ENCODE data around the gene IVNS1ABP.
"Not testable (repeated sequence)": the region's sequence is repeated elsewhere in the genome, so short reads cannot be mapped to it uniquely, and the experiment has no call there.

IVNS1ABP gene

GRCh38 chr1:185328255-185328654 lies 11.2 kb upstream of the IVNS1ABP start:
- no peak for DNase-seq

DNA sequence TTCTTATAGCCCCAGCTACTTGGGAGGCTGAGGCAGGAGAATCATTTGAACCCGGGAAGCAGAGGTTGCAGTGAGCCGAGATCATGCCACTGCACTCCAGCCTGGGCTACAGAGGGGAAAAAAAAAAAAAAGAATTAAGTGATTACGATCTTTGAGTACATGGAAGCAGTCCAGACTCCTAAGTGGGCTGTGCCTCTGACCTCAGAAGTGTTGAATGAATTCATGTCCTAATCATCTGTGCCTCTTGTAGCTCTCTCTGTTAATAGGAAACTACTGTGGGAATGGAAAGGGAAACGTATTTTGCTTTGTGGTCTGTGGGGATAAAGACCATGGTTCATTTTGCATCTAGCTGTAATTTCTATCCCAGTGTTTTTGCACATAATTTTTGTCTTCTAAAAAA lies 8.4 kb upstream of the IVNS1ABP start:
- DNase-seq, result no peak

- DNase-seq, result no peak
Measured at GRCh38 chr1:185324118-185324517, 7.1 kb upstream of the IVNS1ABP start.

- no peak for DNase-seq
Measured at GRCh38 chr1:185322636-185323035, 5.6 kb upstream of the IVNS1ABP start.

- not testable (repeated sequence) for DNase-seq
Measured at GRCh38 chr1:185321653-185322221, 4.7 kb upstream of the IVNS1ABP start.

DNA sequence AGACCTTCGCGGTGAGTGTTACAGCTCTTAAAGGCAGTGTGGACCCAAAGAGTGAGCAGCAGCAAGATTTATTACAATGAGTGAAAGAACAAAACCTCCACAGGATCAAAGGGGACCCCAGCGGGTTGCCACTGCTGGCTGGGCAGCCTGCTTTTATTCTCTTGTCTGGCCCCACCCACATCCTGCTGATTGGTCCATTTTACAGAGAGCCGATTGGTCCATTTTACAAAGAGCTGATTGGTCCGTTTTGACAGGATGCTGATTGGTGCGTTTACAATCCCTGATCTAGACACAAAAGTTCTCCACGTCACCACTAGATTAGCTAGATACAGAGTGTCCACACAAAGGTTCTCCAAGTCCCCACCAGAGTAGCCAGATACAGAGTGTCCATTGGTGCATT lies 4.1 kb upstream of the IVNS1ABP start:
- DNase-seq, result not testable (repeated sequence)

- DNase-seq, result no peak
Measured at GRCh38 chr1:185319139-185319475, 2.1 kb upstream of the IVNS1ABP start.

- no peak for DNase-seq
Measured at GRCh38 chr1:185318431-185319138, 1.5 kb upstream of the IVNS1ABP start.

- peak; percentile 57 for DNase-seq
Measured at GRCh38 chr1:185317886-185318310, 855 bp upstream of the IVNS1ABP start.

DNA sequence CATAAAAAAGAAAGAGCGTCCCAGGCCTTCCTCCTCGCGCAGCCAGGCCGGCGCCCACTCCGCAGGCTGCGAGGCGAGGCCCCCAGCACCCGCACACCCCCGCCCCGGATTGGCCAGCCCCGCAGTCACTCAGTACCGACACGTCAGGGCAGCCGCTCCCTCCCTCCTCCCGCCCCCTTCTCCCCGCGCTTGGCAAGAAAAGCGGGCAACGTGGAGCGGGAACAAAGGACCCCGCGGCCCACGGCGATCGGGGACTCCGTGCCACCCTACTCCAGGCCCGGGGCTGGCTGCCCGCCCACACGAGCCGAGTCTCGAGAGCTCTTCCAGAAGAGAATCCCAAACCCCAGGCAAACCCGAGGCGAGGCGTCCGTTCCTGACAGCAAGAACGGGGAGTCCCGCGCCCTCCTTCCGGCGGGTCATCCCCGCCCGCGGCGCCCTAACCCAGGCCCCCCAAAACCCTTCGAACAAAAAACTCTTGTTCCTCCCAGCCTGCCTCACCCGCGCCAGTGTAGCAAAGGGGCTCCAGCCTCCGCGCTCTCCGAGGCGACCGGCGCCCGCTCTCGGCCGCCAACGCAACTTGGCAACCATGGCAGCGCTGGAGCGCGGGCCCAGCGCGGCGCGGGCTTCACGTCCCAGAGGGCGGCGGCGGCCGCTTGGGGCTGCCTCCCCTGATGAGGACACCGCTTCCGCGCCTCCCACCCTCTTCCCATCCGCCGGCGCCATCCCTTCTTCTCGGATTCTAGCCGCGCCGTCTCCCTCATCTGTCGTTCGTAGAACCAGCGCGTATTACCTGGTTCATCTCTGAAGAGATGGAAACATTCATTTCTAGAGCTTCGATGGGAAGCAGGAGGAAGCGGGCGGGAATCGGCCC lies 645 bp downstream of the IVNS1ABP start:
- DNase-seq, result peak; percentile 97

- DNase-seq, result no peak
Measured at GRCh38 chr1:185315445-185316071, 1.5 kb downstream of the IVNS1ABP start.

- no peak for DNase-seq
Measured at GRCh38 chr1:185314411-185314810, 2.6 kb downstream of the IVNS1ABP start.

- no peak for DNase-seq
Measured at GRCh38 chr1:185312361-185313138, 4.5 kb downstream of the IVNS1ABP start.

DNA sequence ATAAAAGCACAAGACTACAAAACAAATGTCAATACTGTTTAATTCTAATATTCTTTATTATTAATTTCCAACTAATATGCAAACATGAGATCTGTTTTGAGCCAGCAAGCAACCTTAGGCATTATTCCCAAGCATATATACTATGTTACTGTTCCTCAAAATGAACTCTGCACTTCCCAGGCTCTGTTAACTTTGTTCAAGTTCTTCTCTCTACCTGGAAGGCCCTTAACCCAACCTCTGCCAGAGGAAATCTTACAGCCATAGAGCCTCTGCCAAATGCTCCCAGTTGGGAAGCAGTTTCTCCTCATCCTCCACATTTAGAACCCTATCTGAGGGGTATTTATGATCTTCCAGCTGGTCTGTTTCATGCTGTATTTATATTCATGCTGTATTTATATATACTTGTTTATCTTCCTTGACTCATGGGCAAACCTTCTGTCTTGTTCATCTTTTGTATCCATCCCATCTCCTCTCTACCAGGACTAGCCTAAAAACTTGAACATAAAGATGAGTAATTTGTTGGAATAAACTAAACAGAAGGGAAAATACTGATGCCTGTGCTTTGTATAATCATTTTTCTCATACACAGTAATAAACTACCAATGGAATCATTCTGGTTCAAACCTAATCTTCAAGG lies 5.3 kb downstream of the IVNS1ABP start:
- DNase-seq, result no peak

DNA sequence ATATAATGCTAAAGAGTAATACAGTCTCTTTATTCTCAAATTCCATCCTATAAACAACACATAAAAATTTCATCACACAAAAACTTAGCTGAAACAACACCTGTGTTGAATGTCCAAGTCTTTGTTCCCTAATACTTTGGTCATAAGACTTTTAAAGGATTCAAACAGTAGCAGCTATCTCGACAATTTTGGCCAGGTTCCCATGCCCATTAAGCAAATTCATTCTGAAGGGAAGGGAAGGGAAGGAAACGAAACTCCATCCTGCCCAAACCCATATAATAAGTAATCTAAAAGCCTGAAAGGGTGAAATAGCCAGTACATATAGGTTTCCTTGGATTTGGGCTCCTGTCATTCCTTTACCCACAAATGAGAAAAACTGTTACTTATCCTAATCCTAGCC lies 7.5 kb downstream of the IVNS1ABP start:
- no peak for DNase-seq

- DNase-seq, result no peak
Measured at GRCh38 chr1:185308126-185308525, 8.9 kb downstream of the IVNS1ABP start.

DNA sequence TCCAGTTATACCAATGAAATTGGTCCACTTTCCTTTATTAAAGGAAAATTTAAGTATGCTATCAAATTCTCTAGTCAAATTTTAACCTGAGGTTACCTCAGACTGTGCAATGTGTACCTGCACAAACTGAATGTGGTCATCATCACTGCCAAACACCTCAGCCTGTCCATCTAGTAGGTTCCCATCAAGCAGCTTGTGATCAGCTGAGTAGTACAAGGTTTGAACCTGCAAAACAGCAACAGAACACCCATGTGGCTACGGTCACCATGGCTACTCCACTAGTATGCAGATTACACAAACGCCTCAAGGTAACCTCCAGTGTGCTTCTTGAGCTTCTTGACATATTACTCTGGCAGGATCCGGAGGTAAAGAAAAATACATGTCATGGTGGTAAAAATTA lies 11.6 kb downstream of the IVNS1ABP start:
- no peak for DNase-seq

DNA sequence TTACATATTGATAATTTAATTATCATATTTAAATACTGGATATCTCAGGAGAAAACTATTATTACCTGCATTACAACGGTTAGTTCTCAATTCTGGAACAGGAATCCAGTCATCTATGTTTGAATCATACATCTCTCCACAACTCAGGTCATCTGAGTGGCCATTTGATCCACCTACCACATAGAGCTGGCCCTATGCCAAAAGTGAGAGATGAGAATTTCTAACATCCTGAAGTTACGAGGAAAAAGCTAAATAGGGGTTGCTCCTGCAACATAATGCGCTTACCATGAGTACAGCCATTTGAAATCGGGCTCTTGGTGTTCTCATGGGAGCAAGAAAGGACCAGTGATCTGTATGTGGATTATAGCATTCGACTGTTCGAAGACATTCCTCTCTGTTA lies 16.9 kb downstream of the IVNS1ABP start:
- DNase-seq, result no peak

GRCh38 chr1:185297982-185298381 lies 19.1 kb downstream of the IVNS1ABP start:
- DNase-seq, result no peak

- no peak for DNase-seq
Measured at GRCh38 chr1:185295091-185295490, 22.0 kb downstream of the IVNS1ABP start.

DNA sequence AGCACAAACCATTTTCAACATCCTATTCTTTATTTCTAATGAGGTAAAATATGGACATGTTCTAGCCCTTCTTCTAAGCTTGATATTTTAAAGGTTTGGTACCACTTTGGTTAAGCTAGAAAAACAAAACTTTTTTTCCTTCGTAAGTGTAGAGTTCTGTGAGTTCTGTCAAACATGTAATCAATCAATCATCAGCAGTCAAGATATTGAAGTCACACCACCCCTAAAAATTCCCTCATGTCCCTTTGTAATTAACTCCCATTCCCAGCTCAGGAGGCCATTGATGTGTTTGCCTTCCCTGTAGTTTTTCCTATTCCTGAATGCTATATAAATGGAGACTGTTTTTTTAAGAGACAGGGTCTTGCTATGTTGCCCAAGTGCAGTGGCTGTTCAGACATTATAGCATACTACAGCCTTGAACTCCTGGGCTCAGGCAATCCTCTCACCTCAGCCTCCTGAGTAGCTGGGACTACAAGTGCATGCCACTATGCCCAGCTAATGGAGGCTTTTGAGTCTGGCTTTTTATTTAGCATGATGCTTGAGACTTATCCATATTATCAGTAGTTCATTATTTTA lies 23.0 kb downstream of the IVNS1ABP start:
- DNase-seq, result no peak

GRCh38 chr1:185292237-185292636 lies 24.8 kb downstream of the IVNS1ABP start:
- DNase-seq, result no peak

Data from femur (tissue), 1 donor.